ENCODE measurements around the gene GREB1L. TPM values are rescaled to one million over a fixed set of nuclear protein-coding genes. Genes with fewer than 3 reads are reported as not detected.

GREB1L gene
- polyA plus RNA-seq, 1 donor from 2014 or later, result 23.3 TPM

DNA sequence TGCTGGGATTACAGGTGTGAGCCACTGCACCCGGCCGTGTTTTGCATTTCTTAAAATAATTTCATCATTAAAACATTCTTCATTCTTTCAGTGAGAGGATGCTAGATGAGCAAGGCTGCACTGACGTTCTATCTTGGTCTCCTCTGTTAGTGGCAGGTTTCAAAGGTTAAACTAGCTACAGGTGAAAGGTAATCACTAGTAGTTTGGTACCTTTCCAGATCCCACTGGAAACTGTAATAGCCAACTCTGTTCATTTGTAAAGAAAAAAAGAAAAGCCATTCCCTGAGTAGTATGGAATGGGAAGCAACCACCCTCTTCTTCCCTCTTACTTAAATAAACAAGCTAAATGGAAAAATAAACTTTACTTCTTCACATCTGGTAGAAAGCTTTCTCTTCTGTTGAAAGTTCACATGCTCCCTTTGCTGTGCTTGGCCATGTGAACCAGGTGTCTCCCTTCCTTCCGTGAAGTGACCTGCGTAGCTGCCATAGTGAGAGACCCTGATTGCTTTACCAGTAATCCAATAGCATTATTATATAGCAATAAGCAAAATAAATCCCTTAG lies 94.0 kb downstream of the GREB1L start:
- Histone ChIP-seq H2AFZ (ENCODE audit: low read depth, low read length) (no peak overlapping the region), H3K9me2 (ENCODE audit: insufficient read depth, low read length) (no peaks in the 10 kb centered on the region), H3K9ac (ENCODE audit: low read length) (no peak overlapping the region), H3K27ac (ENCODE audit: low read length) (no peak overlapping the region), H3K36me3 (ENCODE audit: insufficient read depth, low read length) (no peaks in the 10 kb centered on the region), H3F3A (ENCODE audit: insufficient read depth, low read length, poor library complexity, severe bottlenecking) (no peaks in the 10 kb centered on the region), H3K27me3 (ENCODE audit: insufficient read depth, low read depth, low read length) (no peaks in the 10 kb centered on the region), H3K4me2 (ENCODE audit: low read length) (no peak overlapping the region), H3K9me3 (ENCODE audit: low read length) (no peaks in the 10 kb centered on the region), H3K4me3 (ENCODE audit: low read length) (no peak overlapping the region), H4K20me1 (ENCODE audit: insufficient read depth) (no peaks in the 10 kb centered on the region), H3K79me2 (replicated peaks; ENCODE audit: insufficient read depth, low read length) (no peaks in the 10 kb centered on the region)
- TF ChIP-seq SMC3 (conservative IDR thresholded peaks at IDR 0.05; ENCODE audit: poor library complexity) (no peak), MXI1 (conservative IDR thresholded peaks at IDR 0.05; ENCODE audit: poor library complexity, severe bottlenecking) (no peak), TAF1 (IDR thresholded peaks at IDR 0.05; ENCODE audit: low read depth) (no peak), EP300 (conservative IDR thresholded peaks at IDR 0.05; ENCODE audit: poor library complexity, severe bottlenecking) (no peak)

DNA sequence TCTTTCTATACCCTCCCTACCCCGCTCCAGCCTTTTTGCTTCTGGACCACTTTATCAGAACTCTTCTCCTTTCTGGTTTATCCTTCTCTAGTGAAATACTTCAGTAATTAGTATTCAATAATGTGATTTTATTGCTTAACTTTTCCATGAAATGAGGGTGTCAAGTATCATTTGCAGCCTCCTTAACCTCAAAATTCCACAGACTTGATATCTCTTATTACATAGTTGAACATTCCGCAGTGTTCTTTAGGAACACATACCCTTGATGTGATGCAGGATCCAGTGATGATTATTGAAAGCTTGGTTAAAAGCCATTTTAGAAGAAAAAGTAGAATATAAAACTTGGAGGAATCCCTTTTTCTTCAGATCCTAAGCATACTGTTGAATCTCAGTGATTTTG lies 94.8 kb downstream of the GREB1L start:
- H4K20me1 ChIP-seq (ENCODE audit: insufficient read depth), result no peaks in the 10 kb centered on the region
- H3K27ac ChIP-seq (ENCODE audit: low read length), result no peak overlapping the region
- no peaks in the 10 kb centered on the region for H3K9me2 ChIP-seq (ENCODE audit: insufficient read depth, low read length)
- H3K9ac ChIP-seq (ENCODE audit: low read length), result no peak overlapping the region
- H3K4me3 ChIP-seq (ENCODE audit: low read length), result no peak overlapping the region
- no peaks in the 10 kb centered on the region for H3K9me3 ChIP-seq (ENCODE audit: low read length)
- H3F3A ChIP-seq (ENCODE audit: insufficient read depth, low read length, poor library complexity, severe bottlenecking), result no peaks in the 10 kb centered on the region
- no peaks in the 10 kb centered on the region for H3K36me3 ChIP-seq (ENCODE audit: insufficient read depth, low read length)
- H2AFZ ChIP-seq (ENCODE audit: low read depth, low read length), result no peak overlapping the region
- TF ChIP-seq POLR2AphosphoS5 (IDR thresholded peaks at IDR 0.05) (no peak), TAF1 (IDR thresholded peaks at IDR 0.05; ENCODE audit: low read depth) (no peak), EP300 (conservative IDR thresholded peaks at IDR 0.05; ENCODE audit: poor library complexity, severe bottlenecking) (no peak), MXI1 (conservative IDR thresholded peaks at IDR 0.05; ENCODE audit: poor library complexity, severe bottlenecking) (no peak), SMC3 (conservative IDR thresholded peaks at IDR 0.05; ENCODE audit: poor library complexity) (no peak), RAD21 (conservative IDR thresholded peaks at IDR 0.05) (no peak), EZH2 (IDR thresholded peaks at IDR 0.05; ENCODE audit: borderline replicate concordance, insufficient read depth, low read length, poor library complexity, severe bottlenecking) (no peak)
- TF ChIP-seq, protein P1, sequence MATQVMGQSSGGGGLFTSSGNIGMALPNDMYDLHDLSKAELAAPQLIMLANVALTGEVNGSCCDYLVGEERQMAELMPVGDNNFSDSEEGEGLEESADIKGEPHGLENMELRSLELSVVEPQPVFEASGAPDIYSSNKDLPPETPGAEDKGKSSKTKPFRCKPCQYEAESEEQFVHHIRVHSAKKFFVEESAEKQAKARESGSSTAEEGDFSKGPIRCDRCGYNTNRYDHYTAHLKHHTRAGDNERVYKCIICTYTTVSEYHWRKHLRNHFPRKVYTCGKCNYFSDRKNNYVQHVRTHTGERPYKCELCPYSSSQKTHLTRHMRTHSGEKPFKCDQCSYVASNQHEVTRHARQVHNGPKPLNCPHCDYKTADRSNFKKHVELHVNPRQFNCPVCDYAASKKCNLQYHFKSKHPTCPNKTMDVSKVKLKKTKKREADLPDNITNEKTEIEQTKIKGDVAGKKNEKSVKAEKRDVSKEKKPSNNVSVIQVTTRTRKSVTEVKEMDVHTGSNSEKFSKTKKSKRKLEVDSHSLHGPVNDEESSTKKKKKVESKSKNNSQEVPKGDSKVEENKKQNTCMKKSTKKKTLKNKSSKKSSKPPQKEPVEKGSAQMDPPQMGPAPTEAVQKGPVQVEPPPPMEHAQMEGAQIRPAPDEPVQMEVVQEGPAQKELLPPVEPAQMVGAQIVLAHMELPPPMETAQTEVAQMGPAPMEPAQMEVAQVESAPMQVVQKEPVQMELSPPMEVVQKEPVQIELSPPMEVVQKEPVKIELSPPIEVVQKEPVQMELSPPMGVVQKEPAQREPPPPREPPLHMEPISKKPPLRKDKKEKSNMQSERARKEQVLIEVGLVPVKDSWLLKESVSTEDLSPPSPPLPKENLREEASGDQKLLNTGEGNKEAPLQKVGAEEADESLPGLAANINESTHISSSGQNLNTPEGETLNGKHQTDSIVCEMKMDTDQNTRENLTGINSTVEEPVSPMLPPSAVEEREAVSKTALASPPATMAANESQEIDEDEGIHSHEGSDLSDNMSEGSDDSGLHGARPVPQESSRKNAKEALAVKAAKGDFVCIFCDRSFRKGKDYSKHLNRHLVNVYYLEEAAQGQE (IDR thresholded peaks at IDR 0.05; ENCODE audit: borderline replicate concordance), result no peak
- TF ChIP-seq, protein P2, sequence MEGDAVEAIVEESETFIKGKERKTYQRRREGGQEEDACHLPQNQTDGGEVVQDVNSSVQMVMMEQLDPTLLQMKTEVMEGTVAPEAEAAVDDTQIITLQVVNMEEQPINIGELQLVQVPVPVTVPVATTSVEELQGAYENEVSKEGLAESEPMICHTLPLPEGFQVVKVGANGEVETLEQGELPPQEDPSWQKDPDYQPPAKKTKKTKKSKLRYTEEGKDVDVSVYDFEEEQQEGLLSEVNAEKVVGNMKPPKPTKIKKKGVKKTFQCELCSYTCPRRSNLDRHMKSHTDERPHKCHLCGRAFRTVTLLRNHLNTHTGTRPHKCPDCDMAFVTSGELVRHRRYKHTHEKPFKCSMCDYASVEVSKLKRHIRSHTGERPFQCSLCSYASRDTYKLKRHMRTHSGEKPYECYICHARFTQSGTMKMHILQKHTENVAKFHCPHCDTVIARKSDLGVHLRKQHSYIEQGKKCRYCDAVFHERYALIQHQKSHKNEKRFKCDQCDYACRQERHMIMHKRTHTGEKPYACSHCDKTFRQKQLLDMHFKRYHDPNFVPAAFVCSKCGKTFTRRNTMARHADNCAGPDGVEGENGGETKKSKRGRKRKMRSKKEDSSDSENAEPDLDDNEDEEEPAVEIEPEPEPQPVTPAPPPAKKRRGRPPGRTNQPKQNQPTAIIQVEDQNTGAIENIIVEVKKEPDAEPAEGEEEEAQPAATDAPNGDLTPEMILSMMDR (IDR thresholded peaks at IDR 0.05; ENCODE audit: poor library complexity, severe bottlenecking), result no peak
- H3K79me2 ChIP-seq (replicated peaks; ENCODE audit: insufficient read depth, low read length), result no peaks in the 10 kb centered on the region
- H3K27me3 ChIP-seq (ENCODE audit: insufficient read depth, low read depth, low read length), result no peaks in the 10 kb centered on the region
- no peak overlapping the region for H3K4me2 ChIP-seq (ENCODE audit: low read length)
